ENCODE results near the gene ABCA4.
"Not testable (repeated sequence)": the region's sequence is repeated elsewhere in the genome, so short reads cannot be mapped to it uniquely, and the experiment has no call there.

Gene ABCA4

GRCh38 chr1:93990477-93990876 lies 130.5 kb downstream of the ABCA4 start:
- not testable (repeated sequence) for H3K9ac ChIP-seq (ENCODE audit: low read depth, low read length); H3K36me3 ChIP-seq (ENCODE audit: insufficient read depth, low read depth, low read length); H3K9me3 ChIP-seq (ENCODE audit: insufficient read depth, low read depth, low read length); H3K4me3 ChIP-seq (ENCODE audit: low read length); H3K27ac ChIP-seq (ENCODE audit: low read length); H3K4me1 ChIP-seq (ENCODE audit: insufficient read depth, low read length); H3K27me3 ChIP-seq (ENCODE audit: insufficient read depth, low read length)

- Histone ChIP-seq H3K4me3 (ENCODE audit: low read length) (no peak overlapping the region), H3K27ac (ENCODE audit: low read length) (no peak overlapping the region), H3K36me3 (ENCODE audit: insufficient read depth, low read depth, low read length) (no peaks in the 10 kb centered on the region), H3K4me1 (ENCODE audit: insufficient read depth, low read length) (no peaks in the 10 kb centered on the region), H3K9ac (ENCODE audit: low read depth, low read length) (no peak overlapping the region), H3K27me3 (ENCODE audit: insufficient read depth, low read length) (no peaks in the 10 kb centered on the region), H3K9me3 (ENCODE audit: insufficient read depth, low read depth, low read length) (no peaks in the 10 kb centered on the region)
Observed at GRCh38 chr1:93990010-93990409, 130.9 kb downstream of the ABCA4 start.

GRCh38 chr1:93989601-93990000 lies 131.3 kb downstream of the ABCA4 start:
- H3K4me1 ChIP-seq (ENCODE audit: insufficient read depth, low read length): no peaks in the 10 kb centered on the region
- no peaks in the 10 kb centered on the region for H3K27me3 ChIP-seq (ENCODE audit: insufficient read depth, low read length)
- H3K36me3 ChIP-seq (ENCODE audit: insufficient read depth, low read depth, low read length): no peaks in the 10 kb centered on the region
- H3K9me3 ChIP-seq (ENCODE audit: insufficient read depth, low read depth, low read length): no peaks in the 10 kb centered on the region
- H3K27ac ChIP-seq (ENCODE audit: low read length): no peak overlapping the region
- no peak overlapping the region for H3K4me3 ChIP-seq (ENCODE audit: low read length)
- H3K9ac ChIP-seq (ENCODE audit: low read depth, low read length): no peak overlapping the region

- Histone ChIP-seq H3K27ac (ENCODE audit: low read length) (no peak overlapping the region), H3K4me3 (ENCODE audit: low read length) (no peak overlapping the region), H3K9me3 (ENCODE audit: insufficient read depth, low read depth, low read length) (no peaks in the 10 kb centered on the region), H3K4me1 (ENCODE audit: insufficient read depth, low read length) (no peaks in the 10 kb centered on the region), H3K9ac (ENCODE audit: low read depth, low read length) (no peak overlapping the region), H3K36me3 (ENCODE audit: insufficient read depth, low read depth, low read length) (no peaks in the 10 kb centered on the region), H3K27me3 (ENCODE audit: insufficient read depth, low read length) (no peaks in the 10 kb centered on the region)
Observed at GRCh38 chr1:93988634-93989350, 132.2 kb downstream of the ABCA4 start.

- no peaks in the 10 kb centered on the region; the same call in 1 of the 2 replicates for H3K4me1 ChIP-seq (ENCODE audit: insufficient read depth, low read length)
- H3K27me3 ChIP-seq (ENCODE audit: insufficient read depth, low read length): no peaks in the 10 kb centered on the region
- H3K9me3 ChIP-seq (ENCODE audit: insufficient read depth, low read depth, low read length): no peaks in the 10 kb centered on the region
- no peak overlapping the region for H3K4me3 ChIP-seq (ENCODE audit: low read length)
- no peaks in the 10 kb centered on the region for H3K36me3 ChIP-seq (ENCODE audit: insufficient read depth, low read depth, low read length)
- no peak overlapping the region for H3K27ac ChIP-seq (ENCODE audit: low read length)
- no peak overlapping the region for H3K9ac ChIP-seq (ENCODE audit: low read depth, low read length)
Observed at GRCh38 chr1:93981274-93981667, 139.7 kb downstream of the ABCA4 start.

GRCh38 chr1:93980320-93981273 lies 140.4 kb downstream of the ABCA4 start:
- Histone ChIP-seq H3K9ac (ENCODE audit: low read depth, low read length) (no peak overlapping the region), H3K4me1 (ENCODE audit: insufficient read depth, low read length) (no peaks in the 10 kb centered on the region; the same call in 1 of the 2 replicates), H3K27ac (ENCODE audit: low read length) (no peak overlapping the region), H3K4me3 (ENCODE audit: low read length) (no peak overlapping the region), H3K36me3 (ENCODE audit: insufficient read depth, low read depth, low read length) (no peaks in the 10 kb centered on the region), H3K27me3 (ENCODE audit: insufficient read depth, low read length) (no peaks in the 10 kb centered on the region), H3K9me3 (ENCODE audit: insufficient read depth, low read depth, low read length) (no peaks in the 10 kb centered on the region)

GRCh38 chr1:93979718-93980319 lies 141.1 kb downstream of the ABCA4 start:
- Histone ChIP-seq H3K4me1 (ENCODE audit: insufficient read depth, low read length) (no peaks in the 10 kb centered on the region; the same call in 1 of the 2 replicates), H3K36me3 (ENCODE audit: insufficient read depth, low read depth, low read length) (no peaks in the 10 kb centered on the region), H3K9me3 (ENCODE audit: insufficient read depth, low read depth, low read length) (no peaks in the 10 kb centered on the region), H3K9ac (ENCODE audit: low read depth, low read length) (no peak overlapping the region), H3K27ac (ENCODE audit: low read length) (no peak overlapping the region), H3K27me3 (ENCODE audit: insufficient read depth, low read length) (no peaks in the 10 kb centered on the region), H3K4me3 (ENCODE audit: low read length) (no peak overlapping the region)

GRCh38 chr1:93979040-93979717 lies 141.8 kb downstream of the ABCA4 start:
- Histone ChIP-seq H3K27me3 (ENCODE audit: insufficient read depth, low read length) (no peaks in the 10 kb centered on the region), H3K27ac (ENCODE audit: low read length) (no peak overlapping the region), H3K4me3 (ENCODE audit: low read length) (no peak overlapping the region), H3K4me1 (ENCODE audit: insufficient read depth, low read length) (no peaks in the 10 kb centered on the region; the same call in 1 of the 2 replicates), H3K9me3 (ENCODE audit: insufficient read depth, low read depth, low read length) (no peaks in the 10 kb centered on the region), H3K9ac (ENCODE audit: low read depth, low read length) (no peak overlapping the region), H3K36me3 (ENCODE audit: insufficient read depth, low read depth, low read length) (no peaks in the 10 kb centered on the region)

GRCh38 chr1:93977598-93977945 lies 143.4 kb downstream of the ABCA4 start:
- Histone ChIP-seq H3K4me3 (ENCODE audit: low read length) (no peak overlapping the region), H3K27me3 (ENCODE audit: insufficient read depth, low read length) (no peaks in the 10 kb centered on the region), H3K36me3 (ENCODE audit: insufficient read depth, low read depth, low read length) (no peaks in the 10 kb centered on the region), H3K27ac (ENCODE audit: low read length) (no peak overlapping the region), H3K4me1 (ENCODE audit: insufficient read depth, low read length) (no peaks in the 10 kb centered on the region; the same call in 1 of the 2 replicates), H3K9ac (ENCODE audit: low read depth, low read length) (no peak overlapping the region), H3K9me3 (ENCODE audit: insufficient read depth, low read depth, low read length) (no peaks in the 10 kb centered on the region)

GRCh38 chr1:93976711-93977597 lies 144.0 kb downstream of the ABCA4 start:
- H3K27me3 ChIP-seq (ENCODE audit: insufficient read depth, low read length): no peaks in the 10 kb centered on the region
- no peak overlapping the region for H3K27ac ChIP-seq (ENCODE audit: low read length)
- H3K36me3 ChIP-seq (ENCODE audit: insufficient read depth, low read depth, low read length): no peaks in the 10 kb centered on the region
- H3K9ac ChIP-seq (ENCODE audit: low read depth, low read length): no peak overlapping the region
- H3K9me3 ChIP-seq (ENCODE audit: insufficient read depth, low read depth, low read length): no peaks in the 10 kb centered on the region
- no peak overlapping the region for H3K4me3 ChIP-seq (ENCODE audit: low read length)
- no peaks in the 10 kb centered on the region; the same call in 1 of the 2 replicates for H3K4me1 ChIP-seq (ENCODE audit: insufficient read depth, low read length)

All from iPS-20b (cell line).